GM18505 (cell line): ENCODE results near the gene CCDC196.
"Not testable (repeated sequence)": the region's sequence is repeated elsewhere in the genome, so short reads cannot be mapped to it uniquely, and the experiment has no call there.

ENCODE experiments used
- ATAC-seq: cut with Tn5 transposase; IDR thresholded peaks from one replicate; pipeline ENCODE4 v1.9.1; 2021; ENCODE audit not compliant: unreplicated experiment
- POLR2A ChIP-seq: IDR thresholded peaks from 4 replicates; pipeline ENCODE4 v1.6.1; 2011; ENCODE audit warnings: borderline replicate concordance; ENCODE audit not compliant: insufficient read depth, insufficient read length; ENCODE audit errors: extremely low read depth

CCDC196 gene

DNA sequence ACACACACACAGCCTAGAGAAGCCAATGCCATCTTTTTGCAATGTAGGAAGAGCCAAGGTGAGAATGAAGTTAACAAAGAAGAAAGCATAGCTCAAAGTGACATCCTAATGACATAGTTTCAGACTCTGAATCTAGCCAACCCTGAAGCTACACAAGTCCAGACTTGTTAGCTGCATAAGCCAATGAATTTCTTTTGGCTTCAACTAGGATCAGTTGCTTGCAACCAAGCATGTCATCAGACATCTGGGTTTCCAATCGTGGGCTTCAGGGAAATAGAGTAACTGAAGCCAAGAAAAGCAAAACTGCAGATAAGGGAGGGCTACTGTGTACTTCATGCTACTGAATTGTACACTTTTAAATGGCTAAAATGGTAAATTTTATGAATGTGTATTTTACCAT lies 17.4 kb downstream of the CCDC196 start:
- TF ChIP-seq POLR2A, result no peak
- ATAC-seq, result no peak

DNA sequence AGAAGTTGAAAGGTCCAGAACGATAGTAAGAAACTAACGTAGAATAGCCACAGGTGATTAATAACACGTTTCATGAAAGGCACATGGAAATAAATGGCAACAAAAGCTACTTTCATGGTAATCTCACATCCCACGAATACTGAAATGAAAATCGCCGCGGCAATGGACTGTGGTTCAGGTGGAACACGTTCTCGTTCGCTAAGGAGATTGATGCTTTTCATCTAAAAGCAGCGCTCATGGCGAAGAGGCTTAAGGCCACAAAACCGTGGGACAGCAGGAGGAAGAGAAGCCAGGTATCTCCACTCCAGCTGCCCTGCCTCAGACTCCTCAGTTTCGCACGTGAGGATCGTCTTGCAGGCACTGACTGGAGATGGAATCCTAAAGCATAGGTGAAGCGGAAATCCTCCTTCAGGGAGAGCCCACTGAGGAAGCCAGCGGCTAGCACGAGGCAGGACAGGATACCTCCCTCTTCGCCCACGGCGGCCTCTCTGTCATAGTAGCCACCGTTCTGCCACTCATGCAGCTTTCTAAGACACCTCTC lies 21.1 kb downstream of the CCDC196 start:
- ATAC-seq, result peak; percentile 9
- TF ChIP-seq POLR2A, result no peak

DNA sequence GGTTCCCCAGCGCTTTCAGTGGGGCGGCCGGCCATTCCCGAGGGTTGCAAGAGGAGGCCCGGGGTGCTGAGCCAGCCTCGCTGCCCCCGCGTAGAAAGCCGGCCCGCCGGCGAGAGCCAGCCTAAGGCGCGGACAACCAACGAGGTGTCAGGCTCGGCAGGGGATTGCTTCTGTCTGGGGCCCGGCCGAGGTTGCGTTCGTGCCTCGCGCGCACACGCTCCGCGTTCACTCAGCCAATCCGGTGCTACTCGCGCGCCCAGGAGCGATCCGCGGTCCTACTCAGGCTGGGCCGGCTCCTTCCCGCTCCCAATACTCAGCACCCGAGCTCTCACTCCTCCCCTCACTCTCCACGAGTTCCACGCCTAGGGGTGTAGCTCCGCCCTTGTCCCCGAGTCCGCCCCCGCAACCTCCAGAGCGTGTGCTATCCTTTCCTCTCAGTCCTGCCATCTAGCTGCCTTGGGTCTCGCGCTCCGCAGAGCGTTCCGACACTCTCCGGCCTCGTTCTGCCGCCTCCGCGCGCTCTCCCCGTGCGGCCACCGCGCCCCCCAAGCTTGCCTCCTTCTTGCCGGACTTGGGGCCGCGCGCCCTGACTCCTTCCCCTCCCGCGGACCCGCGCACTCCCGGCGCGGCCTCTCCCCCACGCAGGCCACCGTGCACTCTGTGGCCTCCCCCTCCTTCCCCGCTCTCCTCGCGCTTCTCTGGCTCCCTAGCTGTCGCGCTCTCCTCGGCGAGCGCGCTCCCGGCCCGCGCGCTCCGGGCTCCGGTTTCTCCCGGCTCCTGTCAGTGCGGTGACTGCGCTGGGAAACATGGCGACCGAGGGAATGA lies 21.8 kb downstream of the CCDC196 start, which contains the start of gene GPHN:
Gene GPHN (plus strand): TSS at position 426 of the 825 bp plus-strand sequence.
- TF ChIP-seq POLR2A, result peak; percentile 91
- peak; percentile 84 for ATAC-seq

DNA sequence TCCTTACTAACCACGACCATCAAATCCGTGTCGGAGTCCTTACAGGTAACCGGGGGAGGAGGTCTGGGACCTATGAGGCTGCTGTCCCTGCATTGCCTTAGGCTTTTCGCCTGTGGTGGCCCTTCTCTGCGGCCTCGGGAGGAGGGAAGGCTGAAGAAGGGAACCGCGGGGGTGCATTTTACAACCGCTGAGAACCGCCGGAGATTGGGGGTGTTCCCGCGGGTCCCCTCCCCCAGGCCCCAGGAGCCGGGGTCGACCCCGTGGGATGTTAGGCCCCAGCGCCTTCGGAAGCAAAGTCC lies 22.3 kb downstream of the CCDC196 start:
- TF ChIP-seq POLR2A, result no peak
- no peak for ATAC-seq

DNA sequence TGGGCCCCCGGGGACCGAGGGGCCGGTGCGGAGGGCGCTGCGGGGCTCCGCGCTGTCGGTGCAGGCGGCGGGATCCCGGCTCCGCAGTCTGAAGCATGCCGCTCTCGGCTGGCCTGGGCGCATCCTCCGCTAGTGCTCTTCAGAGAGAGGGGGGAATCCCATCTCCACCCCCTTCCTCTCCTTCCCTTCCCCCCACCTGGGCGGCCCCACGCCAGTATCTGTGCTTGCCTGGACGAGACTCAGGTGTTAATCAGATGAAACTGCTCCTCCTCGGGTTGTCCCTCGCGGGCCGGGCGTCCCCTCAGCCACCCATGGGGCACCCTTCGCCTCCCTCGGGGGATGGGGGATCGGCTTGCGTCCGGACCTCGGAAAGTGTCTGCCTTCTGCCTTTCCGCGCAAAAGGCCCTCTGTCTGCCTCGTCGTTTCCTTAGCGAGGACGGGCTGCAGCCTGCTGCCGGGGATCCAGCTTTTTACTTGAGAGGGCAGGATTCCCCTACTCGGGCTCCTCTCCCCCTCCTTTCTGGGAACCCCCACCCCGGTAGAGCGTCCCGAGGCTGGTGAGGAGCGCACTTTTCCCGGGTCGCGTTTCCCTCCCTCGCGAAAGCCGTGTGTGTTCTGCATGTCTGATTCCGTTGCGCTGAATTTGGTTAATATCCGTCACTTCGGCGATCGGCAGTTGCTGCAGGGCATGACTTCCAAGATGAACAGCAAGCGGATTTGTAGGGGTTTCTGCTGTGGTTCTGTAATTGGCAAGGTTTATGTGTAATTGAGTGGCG lies 22.9 kb downstream of the CCDC196 start:
- ATAC-seq, result no peak
- TF ChIP-seq POLR2A, result peak; percentile 22

DNA sequence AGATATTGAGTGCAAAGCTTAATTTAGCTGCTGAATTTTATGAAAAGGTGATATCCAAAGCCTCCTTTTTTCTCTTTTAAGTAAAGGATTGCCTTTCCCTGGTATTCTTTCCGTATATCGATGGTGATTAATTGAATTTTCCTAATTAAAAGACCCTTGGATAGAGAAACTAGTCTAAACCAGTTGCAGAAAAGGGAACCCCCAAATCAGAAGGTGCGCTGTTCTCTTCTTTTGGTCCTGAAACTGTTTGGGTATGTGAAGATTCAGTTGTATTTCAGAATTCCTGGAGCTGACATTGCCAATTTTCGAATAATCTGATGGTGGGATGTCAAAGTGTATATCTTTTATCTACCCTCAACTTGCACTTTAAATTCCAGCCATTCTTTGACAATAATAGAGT lies 23.7 kb downstream of the CCDC196 start:
- TF ChIP-seq POLR2A, result no peak
- no peak for ATAC-seq

DNA sequence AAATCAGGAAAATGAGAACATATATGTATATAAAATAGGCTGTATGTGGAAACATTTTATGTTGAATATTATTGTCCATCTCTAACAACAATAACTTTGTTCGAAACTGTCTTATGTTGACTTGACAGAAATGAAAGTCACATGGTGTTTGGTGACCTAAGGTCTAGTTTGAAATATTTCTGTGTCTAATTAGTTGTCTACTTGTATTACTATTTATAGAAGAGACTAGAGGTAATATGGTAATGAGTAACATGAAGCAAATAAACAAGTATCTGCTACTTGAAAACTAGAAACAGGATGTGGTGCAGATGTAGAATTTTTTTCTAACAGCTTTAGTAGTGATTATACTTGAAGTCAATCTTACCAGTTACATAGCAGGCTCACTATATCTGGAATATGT lies 25.7 kb downstream of the CCDC196 start:
- no peak for ATAC-seq
- no peak for TF ChIP-seq POLR2A

DNA sequence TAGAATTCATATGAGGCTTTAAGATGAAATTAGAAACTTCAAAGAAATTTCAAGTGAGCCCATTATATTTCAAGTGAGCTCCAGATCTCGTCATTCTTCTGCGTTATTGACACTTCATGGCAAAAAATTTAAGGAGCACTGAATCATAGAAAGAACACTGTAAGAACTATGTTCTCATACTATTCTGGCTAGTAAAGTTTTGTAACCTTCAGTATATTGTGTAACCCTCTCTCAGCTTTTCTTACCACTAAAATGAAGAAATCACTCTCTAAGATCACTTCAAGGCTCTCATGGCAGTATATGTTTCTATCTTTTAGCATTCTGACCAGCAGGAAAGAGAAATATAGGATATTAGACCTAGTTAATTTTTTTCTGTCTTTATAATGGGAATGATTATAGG lies 28.0 kb downstream of the CCDC196 start:
- TF ChIP-seq POLR2A, result no peak
- ATAC-seq, result no peak

DNA sequence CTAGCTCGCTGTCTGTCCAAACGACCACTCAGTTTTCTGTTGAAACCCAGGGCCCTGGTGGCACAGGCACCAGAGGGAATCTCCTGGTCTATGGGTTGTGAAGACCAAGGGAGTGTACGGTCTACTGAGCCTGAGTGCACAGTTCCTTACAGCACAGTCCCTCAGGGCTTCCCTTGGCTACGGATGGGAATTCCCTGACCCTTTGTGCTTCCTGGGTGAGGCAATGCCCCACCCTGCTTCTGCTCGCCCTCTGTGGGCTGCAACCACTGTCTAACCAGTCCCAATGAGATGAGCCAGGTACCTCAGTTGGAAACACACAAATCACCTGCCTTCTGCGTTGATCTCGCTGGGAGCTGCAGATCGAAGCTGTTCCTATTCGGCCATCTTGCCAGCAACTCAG lies 44.4 kb downstream of the CCDC196 start:
- TF ChIP-seq POLR2A, result no peak
- ATAC-seq, result no peak

DNA sequence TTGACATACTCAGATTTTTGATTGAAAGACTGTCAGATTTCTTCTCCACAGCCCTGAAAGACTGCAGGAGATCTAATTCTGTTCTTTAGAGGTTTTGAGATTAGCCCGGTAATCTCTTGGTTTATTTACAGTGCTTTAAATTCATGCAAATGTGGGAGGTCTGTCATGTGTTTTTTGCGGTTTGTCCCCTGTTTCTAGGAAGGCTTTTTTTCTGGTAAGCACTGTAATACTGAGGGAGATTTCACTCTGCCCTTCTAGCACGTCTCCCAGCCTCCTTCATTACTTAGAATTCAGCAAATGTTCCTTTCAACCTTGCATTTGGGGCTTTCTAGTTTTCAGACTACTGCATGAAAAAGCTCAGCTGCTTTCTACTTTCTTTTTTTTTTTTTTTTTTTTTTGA lies 52.9 kb downstream of the CCDC196 start:
- TF ChIP-seq POLR2A, result no peak
- no peak for ATAC-seq

DNA sequence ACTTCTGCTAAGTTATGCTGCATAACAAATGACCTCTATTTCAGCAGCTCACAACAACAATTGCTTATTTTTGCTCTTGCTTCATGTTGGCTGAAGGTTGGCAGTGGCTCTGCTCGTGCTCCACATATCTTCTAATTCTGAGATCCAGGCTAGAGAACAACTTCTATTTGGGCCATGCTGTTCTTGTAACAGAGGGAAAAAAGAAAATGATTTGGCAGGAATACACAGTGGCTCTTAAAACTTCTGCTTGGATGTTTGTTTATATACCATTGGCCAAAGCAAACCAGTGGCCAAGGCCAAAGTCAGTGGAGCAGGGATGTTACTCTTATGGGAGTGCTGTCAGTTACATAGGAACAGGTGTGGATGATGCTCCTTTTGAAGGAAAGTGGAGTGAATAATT lies 53.9 kb downstream of the CCDC196 start:
- no peak for ATAC-seq
- no peak for TF ChIP-seq POLR2A

DNA sequence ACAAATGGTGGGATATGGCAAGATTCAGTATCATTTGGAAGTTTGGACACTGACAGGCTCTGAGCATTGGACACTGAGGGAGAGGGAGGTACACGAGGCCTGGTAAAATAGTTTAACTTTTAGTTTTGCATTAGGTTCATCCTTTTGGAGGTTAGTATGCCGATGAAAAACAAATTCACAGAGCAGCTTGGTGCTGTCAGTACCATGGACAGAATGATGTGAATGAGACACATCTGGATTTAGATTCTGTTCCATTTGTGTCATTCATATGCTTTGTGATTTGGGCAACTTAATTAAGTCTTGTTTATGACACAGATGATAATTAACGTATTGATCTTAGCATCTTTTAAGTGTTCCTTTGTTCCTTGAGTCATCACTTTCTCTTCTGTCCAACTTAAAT lies 55.5 kb downstream of the CCDC196 start:
- no peak for TF ChIP-seq POLR2A
- ATAC-seq, result no peak

DNA sequence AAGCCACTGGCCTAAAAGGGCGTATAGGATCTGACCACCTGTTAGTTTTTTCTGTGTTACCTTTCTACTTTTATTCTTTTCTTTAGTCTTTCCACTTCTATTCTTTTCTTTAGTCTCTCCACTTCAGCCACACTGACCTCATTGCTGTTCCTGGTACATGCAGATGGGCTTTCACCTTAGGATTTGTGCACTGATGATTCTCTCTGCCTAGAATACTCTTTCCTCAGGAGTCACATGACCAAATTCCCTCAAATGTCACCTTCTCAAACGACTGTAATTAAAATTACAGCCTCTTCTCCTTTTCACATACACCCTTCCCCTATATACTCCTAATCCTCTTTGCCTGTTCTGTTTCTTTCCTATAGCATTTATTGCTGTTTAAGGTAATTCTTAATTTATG lies 57.8 kb downstream of the CCDC196 start:
- no peak for ATAC-seq
- TF ChIP-seq POLR2A, result no peak

DNA sequence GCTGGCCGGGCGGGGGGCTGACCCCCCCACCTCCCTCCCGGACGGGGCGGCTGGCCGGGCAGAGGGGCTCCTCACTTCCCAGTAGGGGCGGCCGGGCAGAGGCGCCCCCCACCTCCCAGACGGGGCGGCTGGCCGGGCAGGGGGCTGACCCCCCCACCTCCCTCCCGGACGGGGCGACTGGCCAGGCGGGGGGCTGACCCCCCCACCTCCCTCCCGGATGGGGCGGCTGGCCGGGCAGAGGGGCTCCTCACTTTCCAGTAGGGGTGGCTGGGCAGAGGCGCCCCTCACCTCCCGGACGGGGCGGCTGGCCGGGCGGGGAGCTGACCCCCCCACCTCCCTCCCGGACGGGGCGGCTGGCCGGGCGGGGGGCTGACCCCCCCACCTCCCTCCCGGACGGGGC lies 59.0 kb downstream of the CCDC196 start:
- ATAC-seq, result not testable (repeated sequence)

DNA sequence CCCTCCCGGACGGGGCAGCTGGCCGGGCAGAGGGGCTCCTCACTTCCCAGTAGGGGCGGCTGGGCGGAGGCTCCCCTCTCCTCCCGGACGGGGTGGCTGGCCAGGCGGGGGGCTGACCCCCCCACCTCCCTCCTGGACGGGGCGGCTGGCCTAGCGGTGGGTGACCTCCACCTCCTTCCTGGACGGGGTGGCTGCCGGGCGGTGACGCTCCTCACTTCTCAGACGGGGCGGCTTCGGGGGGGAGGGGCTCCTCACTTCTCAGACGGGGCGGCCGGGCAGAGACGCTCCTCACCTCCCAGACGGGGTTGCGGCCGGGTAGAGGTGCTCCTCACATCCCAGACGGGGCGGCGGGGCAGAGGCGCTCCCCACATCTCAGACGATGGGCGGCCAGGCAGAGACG lies 59.6 kb downstream of the CCDC196 start:
- ATAC-seq, result not testable (repeated sequence)
